Measurements from ENCODE around the gene OR51A7.

OR51A7 gene

GRCh38 chr11:4926608-4927007, 23.0 kb downstream of the OR51A7 start (continued):
- no peak for TF ChIP-seq ZNF175 (tag by site-specific recombination; IDR thresholded peaks at IDR 0.05)
- no peak for TF ChIP-seq ZNF19 (tag by site-specific recombination; IDR thresholded peaks at IDR 0.05; ENCODE audit: low read depth)
- no peak for TF ChIP-seq ZBTB10 (tag by site-specific recombination; IDR thresholded peaks at IDR 0.05)
- TF ChIP-seq ZNF670 (tag by site-specific recombination; IDR thresholded peaks at IDR 0.05; ENCODE audit: low read depth) = no peak
- TF ChIP-seq MYNN (tag by site-specific recombination; IDR thresholded peaks at IDR 0.05; ENCODE audit: borderline replicate concordance) = no peak

GRCh38 chr11:4932751-4933150, 29.2 kb downstream of the OR51A7 start:
- Histone ChIP-seq H3K9me3 (ENCODE audit: control insufficient read depth, insufficient read depth, low read depth, low read length) (no peaks in the 10 kb centered on the region), H3K36me3 (ENCODE audit: control insufficient read depth in 2 of 2, insufficient read depth in 1 of 2, low read length in 2 of 2) (no peaks in the 10 kb centered on the region), H3K27ac (ENCODE audit: extremely low read depth, low read depth, low read length) (no peak overlapping the region), H3K4me3 (ENCODE audit: low read depth, low read length) (no peak overlapping the region), H3K4me1 (ENCODE audit: control insufficient read depth, insufficient read depth, low read length) (no peaks in the 10 kb centered on the region)
- TF ChIP-seq REST (tag by site-specific recombination; IDR thresholded peaks at IDR 0.05) = no peak
- no peak for TF ChIP-seq ZNF280D (tag by site-specific recombination; IDR thresholded peaks at IDR 0.05)
- TF ChIP-seq ZNF138 (tag by site-specific recombination; IDR thresholded peaks at IDR 0.05; ENCODE audit: borderline replicate concordance) = no peak
- TF ChIP-seq PRDM2 (tag by site-specific recombination; IDR thresholded peaks at IDR 0.05; ENCODE audit: borderline replicate concordance) = no peak
- TF ChIP-seq ZNF501 (tag by site-specific recombination; IDR thresholded peaks at IDR 0.05) = no peak
- TF ChIP-seq BCL11A (tag by site-specific recombination; IDR thresholded peaks at IDR 0.05; ENCODE audit: low read depth) = no peak
- no peak for TF ChIP-seq YY1 (tag by site-specific recombination; IDR thresholded peaks at IDR 0.05)
- TF ChIP-seq ZNF335 (tag by site-specific recombination; conservative IDR thresholded peaks at IDR 0.05) = no peak
- TF ChIP-seq ZNF23 (tag by site-specific recombination; IDR thresholded peaks at IDR 0.05; ENCODE audit: borderline replicate concordance) = no peak
- no peak for TF ChIP-seq ZBTB1 (tag by site-specific recombination; IDR thresholded peaks at IDR 0.05)
- TF ChIP-seq SP3 (tag by site-specific recombination; IDR thresholded peaks at IDR 0.05) = no peak
- no peak for TF ChIP-seq ZNF350 (tag by site-specific recombination; IDR thresholded peaks at IDR 0.05)
- CTCF ChIA-PET = no interaction called here
- POLR2A ChIA-PET = no interaction called here

Measured in HEK293 (cell line).